Measurements from ENCODE around the gene GNPTAB. TPM values are rescaled to one million over a fixed set of nuclear protein-coding genes. Genes with fewer than 3 reads are reported as not detected.

The GNPTAB gene
- total RNA-seq, 2 experiments from 2014 or later, result 38.9 to 66.5 TPM

- H2AFZ ChIP-seq (ENCODE audit: low read length), result no peak overlapping the region
- intact Hi-C loops (cut with micrococcal nuclease; ENCODE audit: unreplicated experiment), result no loop called here
- H3K4me1 ChIP-seq (ENCODE audit: insufficient read depth, low read length, poor library complexity, severe bottlenecking), result peaks cover 16% of the 10 kb centered on the region
- H3K9me2 ChIP-seq (ENCODE audit: insufficient read depth, low read length), result no peaks in the 10 kb centered on the region
- ChIA-PET CTCF (ENCODE audit: unreplicated experiment) (no interaction called here), POLR2A (interaction anchor here (1.3 to 1.4 kb wide), 2 partner anchors 22 to 42 kb away, joined by 5 read pairs; no protein-coding TSS in a partner anchor)
- H4K20me1 ChIP-seq (ENCODE audit: insufficient read depth, low read length), result no peaks in the 10 kb centered on the region
- H3K36me3 ChIP-seq (ENCODE audit: insufficient read depth, low read length), result peaks cover 41% of the 10 kb centered on the region
- no peaks in the 10 kb centered on the region for H3K79me2 ChIP-seq (ENCODE audit: insufficient read depth, low read depth, low read length)
- no TSS peak for BruUV-seq (replicated peaks)
- no peak for DNase-seq (ENCODE audit: low spot score)
- no peak overlapping the region for H3K4me2 ChIP-seq (ENCODE audit: low read length)
- H3K27ac ChIP-seq (ENCODE audit: low read depth, low read length, poor library complexity, severe bottlenecking), result no peak overlapping the region
- TF ChIP-seq EZH2phosphoT487 (IDR thresholded peaks at IDR 0.05; ENCODE audit: borderline replicate concordance, low read depth, low read length), result no peak
- TF ChIP-seq, protein P1, sequence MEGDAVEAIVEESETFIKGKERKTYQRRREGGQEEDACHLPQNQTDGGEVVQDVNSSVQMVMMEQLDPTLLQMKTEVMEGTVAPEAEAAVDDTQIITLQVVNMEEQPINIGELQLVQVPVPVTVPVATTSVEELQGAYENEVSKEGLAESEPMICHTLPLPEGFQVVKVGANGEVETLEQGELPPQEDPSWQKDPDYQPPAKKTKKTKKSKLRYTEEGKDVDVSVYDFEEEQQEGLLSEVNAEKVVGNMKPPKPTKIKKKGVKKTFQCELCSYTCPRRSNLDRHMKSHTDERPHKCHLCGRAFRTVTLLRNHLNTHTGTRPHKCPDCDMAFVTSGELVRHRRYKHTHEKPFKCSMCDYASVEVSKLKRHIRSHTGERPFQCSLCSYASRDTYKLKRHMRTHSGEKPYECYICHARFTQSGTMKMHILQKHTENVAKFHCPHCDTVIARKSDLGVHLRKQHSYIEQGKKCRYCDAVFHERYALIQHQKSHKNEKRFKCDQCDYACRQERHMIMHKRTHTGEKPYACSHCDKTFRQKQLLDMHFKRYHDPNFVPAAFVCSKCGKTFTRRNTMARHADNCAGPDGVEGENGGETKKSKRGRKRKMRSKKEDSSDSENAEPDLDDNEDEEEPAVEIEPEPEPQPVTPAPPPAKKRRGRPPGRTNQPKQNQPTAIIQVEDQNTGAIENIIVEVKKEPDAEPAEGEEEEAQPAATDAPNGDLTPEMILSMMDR (conservative IDR thresholded peaks at IDR 0.05; ENCODE audit: low read length), result no peak
- H3K4me3 ChIP-seq (ENCODE audit: low read depth, low read length, poor library complexity, severe bottlenecking), result no peak overlapping the region
- no peaks in the 10 kb centered on the region for H3K9me3 ChIP-seq (ENCODE audit: low read length)
Measured at GRCh38 chr12:101783150-101783549, 47.6 kb downstream of the GNPTAB start.

DNA sequence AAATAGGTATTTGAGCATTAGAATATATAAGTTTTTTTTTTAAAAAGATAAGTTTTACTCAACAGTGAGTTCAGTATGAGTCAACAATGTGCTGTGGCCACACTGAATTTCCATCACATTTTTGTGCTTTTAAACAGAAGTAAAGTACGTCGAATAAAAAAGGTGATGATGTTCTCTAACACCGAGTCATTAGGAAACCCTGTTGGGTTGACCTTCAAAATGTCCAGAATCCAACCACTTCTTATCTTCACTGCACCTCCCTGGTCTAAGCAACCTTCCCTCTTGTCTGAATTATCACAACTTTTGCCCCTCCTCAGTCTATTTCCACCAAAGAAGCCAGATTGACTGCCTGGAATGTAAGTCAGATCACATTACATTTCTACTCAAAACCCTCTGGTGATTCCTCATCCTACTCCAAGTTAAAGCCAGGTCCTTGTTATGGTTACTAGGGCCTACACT lies 48.5 kb downstream of the GNPTAB start:
- no peak overlapping the region for H2AFZ ChIP-seq (ENCODE audit: low read length)
- CTCF ChIA-PET (ENCODE audit: unreplicated experiment), result no interaction called here
- TF ChIP-seq, protein P1 (conservative IDR thresholded peaks at IDR 0.05; ENCODE audit: low read length), result no peak
- TF ChIP-seq EZH2phosphoT487 (IDR thresholded peaks at IDR 0.05; ENCODE audit: borderline replicate concordance, low read depth, low read length), result no peak
- H3K9me3 ChIP-seq (ENCODE audit: low read length), result no peaks in the 10 kb centered on the region
- no peak overlapping the region for H3K27ac ChIP-seq (ENCODE audit: low read depth, low read length, poor library complexity, severe bottlenecking)
- no TSS peak for BruUV-seq (replicated peaks)
- H3K36me3 ChIP-seq (ENCODE audit: insufficient read depth, low read length), result peaks cover 41% of the 10 kb centered on the region
- intact Hi-C loops (cut with micrococcal nuclease; ENCODE audit: unreplicated experiment), result no loop called here
- no peak for DNase-seq (ENCODE audit: low spot score)
- H3K79me2 ChIP-seq (ENCODE audit: insufficient read depth, low read depth, low read length), result no peaks in the 10 kb centered on the region
- no peak overlapping the region for H3K4me3 ChIP-seq (ENCODE audit: low read depth, low read length, poor library complexity, severe bottlenecking)
- POLR2A ChIA-PET, result interaction anchor here (3.9 kb wide), 1 partner anchor 45 kb away, joined by 24 read pairs; no protein-coding TSS in a partner anchor
- H3K4me2 ChIP-seq (ENCODE audit: low read length), result no peak overlapping the region
- peaks cover 16% of the 10 kb centered on the region for H3K4me1 ChIP-seq (ENCODE audit: insufficient read depth, low read length, poor library complexity, severe bottlenecking)
- no peaks in the 10 kb centered on the region for H4K20me1 ChIP-seq (ENCODE audit: insufficient read depth, low read length)
- H3K9me2 ChIP-seq (ENCODE audit: insufficient read depth, low read length), result no peaks in the 10 kb centered on the region

DNA sequence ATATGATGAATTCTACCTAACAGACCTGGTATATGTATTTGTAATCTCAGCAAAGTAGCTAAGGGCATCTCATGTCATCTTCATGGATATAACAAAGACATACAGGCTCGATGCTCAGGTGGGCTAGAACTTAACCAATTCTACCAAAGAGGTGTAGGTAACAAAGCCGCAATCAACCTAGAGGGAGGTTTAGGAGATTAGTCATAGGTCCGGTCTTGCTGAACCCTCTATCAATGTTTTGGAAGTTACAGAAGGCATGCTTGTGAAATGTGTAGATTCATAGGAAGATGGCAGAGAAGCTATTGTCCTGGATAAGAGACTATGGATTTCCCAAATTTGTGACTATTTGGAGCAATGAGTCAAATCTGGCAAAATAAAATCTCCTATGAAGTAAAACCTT lies 48.9 kb downstream of the GNPTAB start:
- H3K4me3 ChIP-seq (ENCODE audit: low read depth, low read length, poor library complexity, severe bottlenecking), result no peak overlapping the region
- no peak overlapping the region for H2AFZ ChIP-seq (ENCODE audit: low read length)
- peaks cover 16% of the 10 kb centered on the region for H3K4me1 ChIP-seq (ENCODE audit: insufficient read depth, low read length, poor library complexity, severe bottlenecking)
- H3K4me2 ChIP-seq (ENCODE audit: low read length), result no peak overlapping the region
- no peaks in the 10 kb centered on the region for H3K9me2 ChIP-seq (ENCODE audit: insufficient read depth, low read length)
- H3K36me3 ChIP-seq (ENCODE audit: insufficient read depth, low read length), result peaks cover 37% of the 10 kb centered on the region
- POLR2A ChIA-PET, result interaction anchor here (3.2 to 3.9 kb wide), 2 partner anchors 45 to 49 kb away, joined by 24 to 29 read pairs; partner anchors contain the start of gene GNPTAB
- no peaks in the 10 kb centered on the region for H3K9me3 ChIP-seq (ENCODE audit: low read length)
- no peaks in the 10 kb centered on the region for H4K20me1 ChIP-seq (ENCODE audit: insufficient read depth, low read length)
- H3K79me2 ChIP-seq (ENCODE audit: insufficient read depth, low read depth, low read length), result no peaks in the 10 kb centered on the region
- no peak overlapping the region for H3K27ac ChIP-seq (ENCODE audit: low read depth, low read length, poor library complexity, severe bottlenecking)
- no TSS peak for BruUV-seq (replicated peaks)
- TF ChIP-seq EZH2phosphoT487 (IDR thresholded peaks at IDR 0.05; ENCODE audit: borderline replicate concordance, low read depth, low read length), result no peak
- TF ChIP-seq, protein P1 (conservative IDR thresholded peaks at IDR 0.05; ENCODE audit: low read length), result no peak
- DNase-seq (ENCODE audit: low spot score), result no peak
- intact Hi-C loops (cut with micrococcal nuclease; ENCODE audit: unreplicated experiment), result no loop called here
- CTCF ChIA-PET (ENCODE audit: unreplicated experiment), result no interaction called here
